Panc1 (cell line): ENCODE data around the gene AK8.

ENCODE experiments used
- CTCF ChIP-seq: fragments of 450-650 bp; IDR thresholded peaks from 2 replicates; pipeline ENCODE4 v1.5.1; 2017; ENCODE audit warnings: mild to moderate bottlenecking
- REST ChIP-seq, 2 experiments: IDR thresholded peaks; 2 replicates each; pipeline ENCODE4 v1.6.1; 2011 to 2012; ENCODE audit warnings: low read depth in 2 of 2, control low read depth in 1 of 2, low read length in 1 of 2, mild to moderate bottlenecking in 1 of 2, moderate library complexity in 1 of 2; ENCODE audit not compliant: insufficient read depth in 1 of 2
- SIN3A ChIP-seq: IDR thresholded peaks from 2 replicates; pipeline ENCODE4 v1.6.1; 2012; ENCODE audit warnings: low read depth, mild to moderate bottlenecking, low read length, moderate library complexity, borderline replicate concordance; ENCODE audit not compliant: insufficient read depth

GRCh38 chr9:132883349-132884294 is 5.5 kb upstream of the AK8 start:
- no peak for TF ChIP-seq CTCF
- TF ChIP-seq REST (IDR thresholded peaks at IDR 0.05; ENCODE audit: insufficient read depth in 1 of 2, low read depth in 2 of 2, low read length in 1 of 2): no peak
- no peak for TF ChIP-seq SIN3A
